Fibroblast of mammary gland (primary cell): ENCODE results near the gene PAX2.

Experiments
- DNase-seq: peaks from one replicate; pipeline ENCODE4 v3.0.0-alpha.2; 2010; ENCODE audit warnings: low read depth
- H3K4me3 ChIP-seq: 2 replicates; pipeline ENCODE4 v1.5.1; 2011; ENCODE audit warnings: low read depth, mild to moderate bottlenecking, low read length, moderate library complexity; ENCODE audit not compliant: control insufficient read depth
- TF ChIP-seq, protein P1 (sequence below): conservative IDR thresholded peaks from 2 replicates; pipeline ENCODE4 v1.5.1; 2011; ENCODE audit warnings: low read depth, low read length, inconsistent platforms; ENCODE audit not compliant: control insufficient read depth, insufficient read depth

PAX2 gene

DNA sequence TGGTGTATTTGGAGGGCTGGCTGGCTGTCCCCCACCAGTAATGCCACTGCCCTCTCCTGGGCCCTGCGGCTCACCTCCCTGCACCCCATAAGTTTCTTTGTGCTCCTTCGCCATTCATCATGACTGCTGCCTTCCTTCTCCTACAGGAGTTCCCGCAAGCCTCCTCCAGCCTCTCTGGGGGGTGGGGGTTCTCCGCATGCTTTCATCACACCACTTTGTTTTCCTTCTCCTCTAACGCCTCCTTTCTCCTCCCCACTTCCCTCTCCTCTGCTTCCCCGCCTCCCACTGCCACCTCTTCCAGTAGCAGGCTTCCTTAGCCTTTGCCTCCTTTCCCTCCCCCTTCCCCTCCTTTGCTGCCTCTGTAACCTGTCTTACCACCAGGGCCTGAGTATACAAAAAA is 58.1 kb downstream of the PAX2 start:
- no peak overlapping the region for H3K4me3 ChIP-seq
- TF ChIP-seq, protein P1, sequence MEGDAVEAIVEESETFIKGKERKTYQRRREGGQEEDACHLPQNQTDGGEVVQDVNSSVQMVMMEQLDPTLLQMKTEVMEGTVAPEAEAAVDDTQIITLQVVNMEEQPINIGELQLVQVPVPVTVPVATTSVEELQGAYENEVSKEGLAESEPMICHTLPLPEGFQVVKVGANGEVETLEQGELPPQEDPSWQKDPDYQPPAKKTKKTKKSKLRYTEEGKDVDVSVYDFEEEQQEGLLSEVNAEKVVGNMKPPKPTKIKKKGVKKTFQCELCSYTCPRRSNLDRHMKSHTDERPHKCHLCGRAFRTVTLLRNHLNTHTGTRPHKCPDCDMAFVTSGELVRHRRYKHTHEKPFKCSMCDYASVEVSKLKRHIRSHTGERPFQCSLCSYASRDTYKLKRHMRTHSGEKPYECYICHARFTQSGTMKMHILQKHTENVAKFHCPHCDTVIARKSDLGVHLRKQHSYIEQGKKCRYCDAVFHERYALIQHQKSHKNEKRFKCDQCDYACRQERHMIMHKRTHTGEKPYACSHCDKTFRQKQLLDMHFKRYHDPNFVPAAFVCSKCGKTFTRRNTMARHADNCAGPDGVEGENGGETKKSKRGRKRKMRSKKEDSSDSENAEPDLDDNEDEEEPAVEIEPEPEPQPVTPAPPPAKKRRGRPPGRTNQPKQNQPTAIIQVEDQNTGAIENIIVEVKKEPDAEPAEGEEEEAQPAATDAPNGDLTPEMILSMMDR, result no peak
- DNase-seq, result no peak

DNA sequence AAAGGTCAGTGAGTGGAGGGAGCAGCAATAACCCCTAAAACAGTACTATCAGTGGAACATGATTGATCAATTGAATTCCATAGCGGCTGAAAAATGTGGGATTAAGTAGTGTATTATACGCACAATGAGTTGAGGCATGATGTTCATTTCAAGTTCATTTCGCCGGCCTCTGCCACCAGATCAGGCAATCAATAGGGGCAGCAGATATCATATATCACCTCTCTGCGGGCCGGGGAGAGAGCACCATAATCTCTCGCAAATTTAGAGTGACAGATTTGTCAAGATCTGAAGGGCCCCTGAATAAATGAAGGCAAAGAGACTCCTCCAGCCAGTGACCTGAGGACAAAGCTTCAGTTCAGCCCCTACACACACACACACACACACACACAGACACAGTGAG is 58.5 kb downstream of the PAX2 start:
- TF ChIP-seq, protein P1, result no peak
- no peak for DNase-seq
- no peak overlapping the region for H3K4me3 ChIP-seq

DNA sequence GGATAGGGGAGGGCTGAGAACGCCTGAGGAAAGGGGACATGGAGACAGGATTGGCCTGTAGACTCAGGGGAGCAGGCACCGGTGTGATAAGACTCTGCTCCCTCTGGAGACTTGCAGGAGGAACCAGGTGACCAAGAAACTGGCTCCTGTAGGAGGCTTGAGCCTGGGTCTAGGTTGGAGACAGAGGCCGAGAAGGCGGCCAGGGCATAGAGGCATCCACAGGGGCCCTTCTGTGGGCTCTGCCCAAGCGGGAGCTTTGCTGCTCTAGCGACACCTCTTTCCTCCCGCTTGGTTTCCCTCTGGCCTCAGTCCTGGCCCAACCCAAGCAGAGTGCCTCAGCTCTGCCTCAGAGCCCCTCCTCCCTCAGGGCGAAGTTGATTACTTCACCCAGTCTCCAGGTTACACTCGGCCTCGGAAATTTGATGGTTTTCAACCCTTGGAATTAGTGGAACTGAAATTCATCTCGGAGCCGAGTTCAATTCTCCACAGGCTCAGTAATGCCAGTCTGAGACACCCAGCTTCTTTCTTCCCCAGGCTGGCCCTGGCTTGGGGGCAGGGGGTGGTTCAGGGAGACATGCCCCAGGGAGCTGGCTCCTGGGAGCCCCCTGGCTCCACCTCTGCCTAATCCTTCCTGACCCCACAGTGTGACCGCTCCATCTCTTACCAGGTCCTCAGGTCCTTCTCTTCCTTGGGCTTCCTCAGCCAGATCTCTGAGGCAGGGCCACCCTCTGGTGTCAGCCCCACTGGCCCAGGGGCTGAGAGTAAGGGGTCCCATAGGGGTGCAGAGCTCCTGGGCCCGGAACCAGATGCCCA is 60.4 kb downstream of the PAX2 start:
- TF ChIP-seq, protein P1, result no peak
- H3K4me3 ChIP-seq, result no peak overlapping the region
- no peak for DNase-seq

DNA sequence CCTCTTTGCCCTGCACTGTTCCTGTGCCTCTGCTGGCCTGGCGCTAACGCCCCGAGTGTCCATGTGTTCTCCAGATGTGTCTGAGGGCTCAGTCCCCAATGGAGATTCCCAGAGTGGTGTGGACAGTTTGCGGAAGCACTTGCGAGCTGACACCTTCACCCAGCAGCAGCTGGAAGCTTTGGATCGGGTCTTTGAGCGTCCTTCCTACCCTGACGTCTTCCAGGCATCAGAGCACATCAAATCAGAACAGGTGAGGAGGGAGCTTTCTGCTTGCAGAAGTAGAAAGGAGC is 60.9 kb downstream of the PAX2 start:
- no peak for DNase-seq
- TF ChIP-seq, protein P1, result no peak
- no peak overlapping the region for H3K4me3 ChIP-seq

DNA sequence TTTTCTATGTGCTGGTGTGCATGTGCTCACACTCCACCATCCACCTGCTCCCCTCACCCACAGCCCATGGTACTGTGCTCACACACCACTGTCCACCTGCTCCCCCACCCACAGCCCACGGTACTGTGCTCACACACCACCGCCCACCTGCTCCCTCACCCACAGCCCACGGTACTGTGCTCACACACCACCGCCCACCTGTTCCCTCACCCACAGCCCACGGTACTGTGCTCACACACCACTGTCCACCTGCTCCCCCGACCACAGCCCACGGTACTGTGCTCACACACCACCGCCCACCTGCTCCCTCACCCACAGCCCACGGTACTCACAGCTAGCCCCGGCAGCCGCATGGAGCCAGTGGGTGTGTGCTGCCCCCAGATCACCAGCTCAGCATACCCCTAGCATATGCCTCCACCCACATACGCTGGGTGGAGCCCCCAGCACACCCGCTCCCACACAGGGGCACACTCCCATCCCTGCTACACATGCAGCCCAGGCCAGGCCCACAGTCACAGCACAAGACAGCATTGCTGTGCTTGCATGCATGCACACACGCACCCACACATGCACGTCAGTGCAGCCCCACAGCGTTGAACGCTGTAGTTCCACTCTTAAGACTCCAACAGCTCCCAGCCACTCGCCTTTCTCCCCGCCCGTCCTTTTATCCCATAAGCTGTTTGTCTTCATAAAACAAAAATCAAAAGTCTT is 62.0 kb downstream of the PAX2 start:
- no peak overlapping the region for H3K4me3 ChIP-seq
- no peak for DNase-seq
- TF ChIP-seq, protein P1, result no peak

DNA sequence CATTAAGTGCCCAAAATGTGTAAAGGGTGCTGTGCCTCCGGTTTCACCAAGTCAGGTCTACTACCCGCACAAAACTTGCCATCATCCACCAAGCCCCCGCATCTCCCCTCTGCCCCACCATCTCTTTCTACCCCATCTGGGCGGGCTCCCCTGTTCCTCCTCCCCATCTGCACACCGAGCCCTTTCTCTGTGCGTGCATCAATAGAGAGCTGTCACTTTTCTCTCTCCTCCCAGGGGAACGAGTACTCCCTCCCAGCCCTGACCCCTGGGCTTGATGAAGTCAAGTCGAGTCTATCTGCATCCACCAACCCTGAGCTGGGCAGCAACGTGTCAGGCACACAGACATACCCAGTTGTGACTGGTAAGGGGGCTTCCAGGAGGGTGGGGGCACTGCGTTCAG is 63.5 kb downstream of the PAX2 start:
- DNase-seq, result no peak
- TF ChIP-seq, protein P1, result no peak
- no peak overlapping the region for H3K4me3 ChIP-seq
